ENCODE data around the gene DMXL2.
"Not testable (repeated sequence)": the region's sequence is repeated elsewhere in the genome, so short reads cannot be mapped to it uniquely, and the experiment has no call there.

DMXL2 gene

DNA sequence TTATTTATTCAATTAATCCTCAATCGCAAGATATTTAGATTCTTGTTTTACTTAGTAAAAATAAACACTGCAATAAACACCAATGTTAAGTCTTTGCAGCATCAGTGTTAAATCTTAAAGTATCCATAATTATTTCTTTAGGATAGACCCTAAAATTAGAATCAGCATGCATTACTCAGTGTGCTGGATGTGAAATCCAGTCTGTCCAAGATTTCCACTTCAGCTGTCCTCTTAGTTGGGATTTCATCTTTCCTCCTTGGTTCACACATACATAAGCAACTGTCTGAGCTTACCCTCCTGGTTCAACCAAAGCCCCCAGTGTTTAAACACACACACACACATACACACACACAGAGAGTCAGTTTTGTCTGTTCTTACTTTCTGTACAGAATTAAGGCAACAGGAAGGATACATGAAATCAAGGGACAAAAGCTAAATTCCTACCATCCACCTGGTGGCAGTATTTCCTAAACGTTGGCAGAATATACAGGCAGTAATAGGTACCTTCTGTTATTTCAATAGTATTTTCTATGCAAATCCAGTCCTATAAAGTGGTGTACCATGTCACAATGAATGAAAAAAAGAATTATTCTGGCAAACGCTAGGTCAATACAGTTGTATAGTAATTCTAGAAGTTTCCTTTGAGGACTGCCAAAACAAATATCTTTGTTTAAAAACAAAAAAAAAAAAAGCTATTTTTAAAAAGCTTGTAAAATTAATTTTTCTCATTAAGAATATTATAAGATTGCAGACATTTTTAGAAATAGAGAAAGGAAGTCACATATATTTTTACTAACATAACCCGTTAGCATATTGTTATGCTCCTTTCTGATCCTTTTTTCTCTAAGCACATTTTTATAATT, 27.3 kb upstream of the DMXL2 start:
- Histone ChIP-seq H3K36me3 (no peaks in the 10 kb centered on the region), H3K4me3 (no peak overlapping the region), H3K4me2 (no peak overlapping the region), H3K27me3 (no peaks in the 10 kb centered on the region), H3K4me1 (peaks cover 10% of the 10 kb centered on the region), H3K9me3 (no peaks in the 10 kb centered on the region), H4K20me1 (no peaks in the 10 kb centered on the region), H3K9ac (no peak overlapping the region), H3K27ac (no peak overlapping the region)
- TF ChIP-seq Cebpa-rat (IDR thresholded peaks at IDR 0.05): no peak

DNA sequence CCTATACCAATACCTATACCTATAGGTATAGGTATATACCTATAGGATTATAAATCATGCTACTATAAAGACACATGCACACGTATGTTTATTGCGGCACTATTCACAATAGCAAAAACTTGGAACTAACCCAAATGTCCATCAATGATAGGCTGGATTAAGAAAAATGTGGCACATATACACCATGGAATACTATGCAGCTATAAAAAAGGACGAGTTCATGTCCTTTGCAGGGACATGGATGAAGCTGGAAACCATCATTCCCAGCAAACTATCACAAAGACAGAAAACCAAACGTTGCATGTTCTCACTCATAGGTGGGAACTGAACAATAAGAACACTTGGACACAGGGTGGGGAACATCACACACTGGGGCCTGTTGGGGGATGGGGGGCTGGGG, 26.1 kb upstream of the DMXL2 start:
- not testable (repeated sequence) for H4K20me1 ChIP-seq, H3K9me3 ChIP-seq, H3K36me3 ChIP-seq, H3K4me3 ChIP-seq, H3K4me2 ChIP-seq, H3K27me3 ChIP-seq, H3K27ac ChIP-seq, H3K4me1 ChIP-seq, H3K9ac ChIP-seq

DNA sequence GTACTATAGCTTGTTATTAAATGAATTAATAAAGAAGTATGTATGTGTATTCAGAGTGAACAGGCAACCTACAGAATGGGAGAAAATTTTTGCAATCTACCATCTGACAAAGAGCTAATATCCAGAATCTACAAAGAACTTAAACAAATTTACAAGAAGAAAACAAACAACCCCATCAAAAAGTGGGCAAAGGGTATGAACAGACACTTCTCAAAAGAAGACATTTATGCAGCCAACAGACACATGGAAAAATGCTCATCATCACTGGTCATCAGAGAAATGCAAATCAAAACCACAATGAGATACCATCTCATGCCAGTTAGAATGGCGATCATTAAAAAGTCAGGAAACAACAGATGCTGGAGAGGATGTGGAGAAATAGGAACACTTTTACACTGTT, 25.5 kb upstream of the DMXL2 start:
- H3K4me1 ChIP-seq, H3K27ac ChIP-seq, H3K4me2 ChIP-seq: not testable (repeated sequence)

DNA sequence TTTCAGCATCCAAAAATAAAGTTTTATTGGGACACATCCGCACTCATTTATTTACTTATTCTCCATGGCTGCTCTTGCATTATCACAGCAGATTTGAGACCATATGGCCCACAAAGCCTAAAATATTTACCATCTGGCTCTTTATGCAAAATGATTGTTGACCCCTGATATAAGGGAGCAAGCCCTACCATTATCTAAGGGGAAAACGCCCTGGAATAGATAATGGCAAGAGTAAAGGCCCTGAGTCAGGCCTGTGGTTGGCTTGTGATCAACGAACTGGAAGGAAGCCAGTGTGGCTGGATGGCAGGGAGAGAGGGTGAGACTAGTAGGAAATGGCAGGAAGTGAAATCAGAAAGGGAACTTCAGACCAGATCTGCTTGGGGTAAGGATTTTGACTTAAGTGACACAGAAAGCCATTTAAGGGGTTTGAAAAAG, 24.6 kb upstream of the DMXL2 start:
- peaks cover 10% of the 10 kb centered on the region for H3K4me1 ChIP-seq
- no peaks in the 10 kb centered on the region for H3K9me3 ChIP-seq
- no peak for TF ChIP-seq Cebpa-rat (IDR thresholded peaks at IDR 0.05)
- H3K4me2 ChIP-seq: peak overlapping the region; percentile 29
- H3K27me3 ChIP-seq: no peaks in the 10 kb centered on the region
- no peak overlapping the region for H3K4me3 ChIP-seq
- H3K36me3 ChIP-seq: no peaks in the 10 kb centered on the region
- no peaks in the 10 kb centered on the region for H4K20me1 ChIP-seq
- no peak overlapping the region for H3K9ac ChIP-seq
- H3K27ac ChIP-seq: no peak overlapping the region

More for the DNA sequence above, 25.5 kb upstream of the DMXL2 start:
- H3K9ac ChIP-seq, H3K36me3 ChIP-seq, H3K27me3 ChIP-seq, H3K4me3 ChIP-seq, H3K9me3 ChIP-seq, H4K20me1 ChIP-seq: not testable (repeated sequence)

DNA sequence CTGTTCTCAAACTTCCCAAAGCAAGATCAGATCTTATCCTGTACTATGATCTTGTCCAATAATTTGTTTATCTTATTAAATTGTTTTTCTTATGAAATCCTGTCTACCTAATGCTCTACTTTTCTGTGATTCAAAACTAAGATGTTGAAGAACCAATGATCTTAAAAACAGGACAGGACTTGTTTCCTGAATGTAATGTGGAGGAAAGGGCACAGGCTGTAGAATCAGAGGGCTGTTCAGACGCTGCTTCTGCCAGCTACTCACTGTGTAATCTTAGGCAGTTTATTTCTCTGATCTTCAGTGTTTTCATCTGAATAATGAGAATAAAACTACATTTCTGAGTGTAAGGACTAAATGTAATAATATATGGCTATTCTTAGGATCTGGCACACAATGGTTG, 20.1 kb upstream of the DMXL2 start:
- H4K20me1 ChIP-seq: no peaks in the 10 kb centered on the region
- H3K9ac ChIP-seq: no peak overlapping the region
- no peaks in the 10 kb centered on the region for H3K9me3 ChIP-seq
- TF ChIP-seq Cebpa-rat (IDR thresholded peaks at IDR 0.05): no peak
- H3K27ac ChIP-seq: no peak overlapping the region
- H3K4me1 ChIP-seq: peaks cover 10% of the 10 kb centered on the region
- H3K36me3 ChIP-seq: no peaks in the 10 kb centered on the region
- H3K27me3 ChIP-seq: no peaks in the 10 kb centered on the region
- no peak overlapping the region for H3K4me3 ChIP-seq
- no peak overlapping the region for H3K4me2 ChIP-seq

DNA sequence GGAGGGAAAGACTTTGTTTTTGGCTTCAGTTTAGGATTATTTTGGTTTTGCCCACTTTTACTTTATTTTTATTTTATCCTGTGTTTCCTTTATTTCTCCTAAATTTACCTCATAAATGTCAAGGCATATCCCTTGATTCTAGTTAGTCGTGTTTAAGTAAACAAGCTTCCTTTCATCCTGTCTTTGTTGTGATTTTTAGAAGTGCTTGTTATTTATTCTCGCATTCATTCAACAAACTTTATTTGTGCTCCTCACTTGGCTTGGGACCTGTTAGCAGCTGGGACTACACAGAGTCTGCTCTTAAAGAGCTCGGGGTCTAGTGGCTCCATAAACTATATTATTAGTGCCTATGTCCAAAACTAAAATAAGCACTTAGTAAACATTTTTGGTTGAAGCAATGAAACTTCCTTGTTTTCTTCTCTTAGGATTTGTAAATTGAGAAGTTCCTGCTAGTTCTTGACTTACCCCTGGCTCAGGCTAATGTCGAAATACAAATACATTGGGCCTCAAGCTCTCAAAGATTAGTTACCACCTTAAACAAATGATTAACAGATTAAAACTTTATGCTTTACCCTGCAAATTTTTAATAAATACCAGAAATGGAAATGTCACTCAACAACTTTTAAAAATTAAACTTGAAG, 19.0 kb upstream of the DMXL2 start:
- no peaks in the 10 kb centered on the region for H3K36me3 ChIP-seq
- H3K4me1 ChIP-seq: no peaks in the 10 kb centered on the region
- no peak overlapping the region for H3K4me2 ChIP-seq
- H4K20me1 ChIP-seq: no peaks in the 10 kb centered on the region
- H3K27ac ChIP-seq: no peak overlapping the region
- no peak overlapping the region for H3K9ac ChIP-seq
- TF ChIP-seq Cebpa-rat (IDR thresholded peaks at IDR 0.05): no peak
- no peaks in the 10 kb centered on the region for H3K27me3 ChIP-seq
- no peaks in the 10 kb centered on the region for H3K9me3 ChIP-seq
- H3K4me3 ChIP-seq: no peak overlapping the region

DNA sequence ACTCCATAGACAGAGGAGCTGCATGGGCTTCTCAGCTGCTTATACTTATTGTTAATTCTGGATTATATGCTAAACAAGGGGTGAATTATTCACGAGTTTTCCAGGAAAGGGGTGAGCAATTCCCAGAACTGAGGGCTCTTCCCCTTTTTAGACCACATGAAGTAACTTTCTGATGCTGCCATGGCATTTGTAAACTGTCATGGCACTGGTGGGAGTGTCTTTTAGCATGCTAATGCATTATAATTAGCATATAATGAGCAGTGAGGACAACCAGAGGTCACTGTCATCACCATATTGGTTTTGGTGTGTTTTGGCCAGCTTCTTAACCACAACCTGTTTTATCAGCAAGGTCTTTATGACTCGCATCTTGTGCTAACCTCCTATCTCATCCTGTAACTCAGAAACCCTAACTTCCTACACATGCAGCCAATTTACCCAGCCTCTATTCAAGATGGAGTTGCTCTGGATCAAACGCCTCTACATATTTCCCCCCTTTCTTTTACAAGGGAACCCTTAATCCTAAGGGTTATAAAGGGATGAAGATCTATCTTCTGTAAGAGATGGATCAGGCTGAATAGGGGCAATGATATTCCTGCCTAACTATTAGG, 12.1 kb upstream of the DMXL2 start:
- Histone ChIP-seq H3K27ac (no peak overlapping the region), H3K4me1 (no peaks in the 10 kb centered on the region), H4K20me1 (no peaks in the 10 kb centered on the region), H3K4me2 (no peak overlapping the region), H3K27me3 (no peaks in the 10 kb centered on the region), H3K36me3 (no peaks in the 10 kb centered on the region), H3K4me3 (no peak overlapping the region), H3K9me3 (no peaks in the 10 kb centered on the region), H3K9ac (no peak overlapping the region)
- TF ChIP-seq Cebpa-rat (IDR thresholded peaks at IDR 0.05): no peak

DNA sequence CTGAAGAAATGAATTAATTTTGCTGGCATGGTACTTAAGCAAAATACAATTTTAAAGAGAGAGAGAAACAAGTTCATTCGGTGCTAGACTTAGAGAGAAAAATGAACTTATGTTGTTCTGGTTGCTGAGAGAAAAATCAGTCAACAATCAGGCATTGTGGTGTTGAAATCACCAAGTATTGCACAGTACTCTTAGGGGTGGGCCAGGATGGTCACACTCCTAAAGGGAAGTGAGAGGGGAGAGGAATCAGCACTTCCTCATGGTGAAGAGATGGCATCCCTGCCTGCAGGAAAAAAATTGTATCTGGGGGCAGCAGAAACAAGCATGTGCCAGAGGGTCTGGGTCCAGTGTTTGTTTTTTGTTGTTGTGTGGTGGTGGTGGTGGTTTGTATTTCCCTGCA, 7.0 kb upstream of the DMXL2 start:
- Histone ChIP-seq H4K20me1 (no peaks in the 10 kb centered on the region), H3K27ac (no peak overlapping the region), H3K36me3 (no peaks in the 10 kb centered on the region), H3K4me1 (peaks cover 12% of the 10 kb centered on the region), H3K9ac (no peak overlapping the region), H3K9me3 (no peaks in the 10 kb centered on the region), H3K27me3 (no peaks in the 10 kb centered on the region), H3K4me2 (no peak overlapping the region), H3K4me3 (no peak overlapping the region)
- TF ChIP-seq Cebpa-rat (IDR thresholded peaks at IDR 0.05): no peak

DNA sequence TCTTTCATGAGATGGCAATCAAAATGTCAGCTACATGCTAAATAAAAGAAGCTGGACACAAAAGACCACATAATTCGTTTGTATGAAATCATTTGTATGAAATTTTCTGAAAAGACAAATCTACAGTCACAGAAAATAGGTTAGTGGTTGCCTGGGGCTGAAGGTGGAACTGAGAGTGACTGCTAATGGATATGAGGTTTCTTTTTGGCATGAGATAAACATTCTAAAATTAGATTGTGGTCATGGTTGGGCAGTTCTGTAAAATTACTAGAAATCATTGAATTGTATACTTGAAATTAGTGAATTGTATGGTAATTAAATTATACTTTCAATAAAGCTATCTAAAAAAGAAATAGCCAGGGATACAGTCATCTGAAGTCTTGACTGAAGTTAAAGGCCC, 2.7 kb upstream of the DMXL2 start:
- H3K9me3 ChIP-seq: no peaks in the 10 kb centered on the region
- peak overlapping the region; percentile 37; the same call in 1 of the 2 replicates for H3K4me2 ChIP-seq
- H3K9ac ChIP-seq: no peak overlapping the region
- TF ChIP-seq Cebpa-rat (IDR thresholded peaks at IDR 0.05): no peak
- no peak overlapping the region for H3K27ac ChIP-seq
- no peak overlapping the region for H3K4me3 ChIP-seq
- H4K20me1 ChIP-seq: 0 out of 2 replicates have a peak, but pooled peaks cover 10% of the 10 kb centered on the region
- H3K4me1 ChIP-seq: peaks cover 39% of the 10 kb centered on the region
- H3K27me3 ChIP-seq: no peaks in the 10 kb centered on the region
- no peaks in the 10 kb centered on the region for H3K36me3 ChIP-seq

DNA sequence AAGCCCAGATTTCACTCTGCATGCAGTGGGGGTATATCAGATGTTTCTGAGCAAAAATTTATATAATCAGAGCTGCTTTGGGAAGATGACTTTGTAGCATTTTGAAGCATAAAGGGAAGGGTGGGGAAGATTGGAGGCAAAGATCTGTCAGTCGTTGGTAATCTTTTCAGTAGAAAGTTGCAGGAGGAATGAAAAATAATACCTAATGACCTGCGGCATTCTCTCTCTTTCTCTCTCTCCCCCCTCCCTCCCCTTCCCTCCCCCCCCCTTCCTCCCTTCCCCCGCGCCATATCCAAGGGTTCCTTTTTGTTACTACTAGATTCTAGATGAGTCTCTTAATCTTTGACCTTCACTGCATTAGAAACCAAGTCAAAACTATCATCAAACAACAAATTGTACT, 1.5 kb upstream of the DMXL2 start:
- H3K27ac ChIP-seq: no peak overlapping the region

More for the DNA sequence above, 1.5 kb upstream of the DMXL2 start:
- H3K4me2 ChIP-seq: peak overlapping the region; percentile 79; the same call in 1 of the 2 replicates
- H3K27me3 ChIP-seq: no peaks in the 10 kb centered on the region
- H3K9me3 ChIP-seq: no peaks in the 10 kb centered on the region
- peaks cover 39% of the 10 kb centered on the region for H3K4me1 ChIP-seq
- H3K36me3 ChIP-seq: no peaks in the 10 kb centered on the region
- H3K4me3 ChIP-seq: no peak overlapping the region
- H3K9ac ChIP-seq: no peak overlapping the region
- H4K20me1 ChIP-seq: 0 out of 2 replicates have a peak, but pooled peaks cover 10% of the 10 kb centered on the region
- TF ChIP-seq Cebpa-rat (IDR thresholded peaks at IDR 0.05): no peak
